Activated naive CD8-positive, alpha-beta T cell treated with anti-CD3 and anti-CD28 coated beads, Interleukin-2, amount 50 U/mL, for 16 hours (primary cell): Measurements from ENCODE around the gene EHMT1.

ENCODE experiments used
- DNase-seq: peaks from one replicate; pipeline ENCODE4 v3.0.0-alpha.2; 2020; ENCODE audit warnings: low read depth, low spot score

The EHMT1 gene

DNA sequence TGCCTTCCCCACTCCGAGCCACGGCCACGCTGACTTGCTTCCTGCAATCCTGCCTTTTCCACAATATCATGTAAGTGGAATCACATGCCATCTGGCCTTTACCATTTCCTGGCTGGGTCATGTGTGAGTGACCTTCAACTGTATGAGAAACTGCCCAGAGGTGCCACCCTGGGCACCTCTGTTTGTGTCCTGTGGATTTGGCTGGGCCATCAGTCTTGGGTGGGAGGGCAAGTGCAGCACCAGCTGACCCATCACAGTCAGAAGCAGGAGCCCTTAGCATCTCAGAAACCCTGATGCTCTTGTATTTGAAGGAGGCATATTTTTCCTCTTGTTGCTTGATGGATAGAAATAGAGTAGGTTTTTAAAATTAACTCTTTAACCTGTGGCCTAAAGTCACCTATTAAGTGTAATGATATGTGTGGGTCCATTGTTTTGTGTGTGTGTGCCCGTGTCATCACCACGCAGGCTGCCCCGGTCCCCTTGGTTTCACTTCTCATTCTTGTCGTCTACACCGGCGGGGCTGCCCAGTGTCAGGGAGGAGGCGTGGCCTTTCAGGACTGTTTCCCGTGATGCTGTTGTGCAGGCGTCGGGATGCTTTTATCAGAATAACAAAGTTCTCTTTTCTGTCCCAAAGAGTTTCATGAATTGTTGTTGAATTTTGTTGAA, 206.7 kb downstream of the EHMT1 start:
- no peak for DNase-seq

DNA sequence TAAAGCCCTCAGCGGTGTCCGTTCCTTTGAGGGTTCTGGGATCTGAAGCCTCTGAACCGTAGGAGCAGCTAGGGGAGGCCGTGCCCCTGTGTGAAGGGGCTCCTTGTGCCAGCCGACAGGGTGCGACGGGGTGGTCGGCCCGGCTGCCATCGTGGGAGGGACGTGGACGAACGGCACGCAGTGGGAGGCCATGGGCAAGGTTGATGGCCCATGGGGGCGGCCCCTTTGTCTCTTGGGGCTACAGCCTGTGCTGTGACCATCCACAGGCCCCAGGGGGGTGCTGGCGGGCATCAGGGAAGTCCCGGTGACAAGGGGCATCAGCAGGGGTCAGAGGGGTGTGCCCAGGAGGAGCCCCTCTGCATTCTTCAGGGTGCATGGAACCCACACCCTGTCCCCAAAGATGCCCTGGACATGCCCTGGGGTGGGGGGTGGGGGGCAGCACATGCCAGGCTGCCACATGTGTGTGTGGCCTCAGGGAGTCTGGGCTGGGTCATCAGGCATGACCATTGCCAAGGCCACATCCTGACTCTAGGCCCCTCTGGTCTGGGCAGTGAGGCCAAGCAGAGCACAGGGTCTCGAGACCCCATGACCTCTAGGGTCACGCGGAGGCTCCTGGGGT, 209.2 kb downstream of the EHMT1 start:
- DNase-seq: no peak

DNA sequence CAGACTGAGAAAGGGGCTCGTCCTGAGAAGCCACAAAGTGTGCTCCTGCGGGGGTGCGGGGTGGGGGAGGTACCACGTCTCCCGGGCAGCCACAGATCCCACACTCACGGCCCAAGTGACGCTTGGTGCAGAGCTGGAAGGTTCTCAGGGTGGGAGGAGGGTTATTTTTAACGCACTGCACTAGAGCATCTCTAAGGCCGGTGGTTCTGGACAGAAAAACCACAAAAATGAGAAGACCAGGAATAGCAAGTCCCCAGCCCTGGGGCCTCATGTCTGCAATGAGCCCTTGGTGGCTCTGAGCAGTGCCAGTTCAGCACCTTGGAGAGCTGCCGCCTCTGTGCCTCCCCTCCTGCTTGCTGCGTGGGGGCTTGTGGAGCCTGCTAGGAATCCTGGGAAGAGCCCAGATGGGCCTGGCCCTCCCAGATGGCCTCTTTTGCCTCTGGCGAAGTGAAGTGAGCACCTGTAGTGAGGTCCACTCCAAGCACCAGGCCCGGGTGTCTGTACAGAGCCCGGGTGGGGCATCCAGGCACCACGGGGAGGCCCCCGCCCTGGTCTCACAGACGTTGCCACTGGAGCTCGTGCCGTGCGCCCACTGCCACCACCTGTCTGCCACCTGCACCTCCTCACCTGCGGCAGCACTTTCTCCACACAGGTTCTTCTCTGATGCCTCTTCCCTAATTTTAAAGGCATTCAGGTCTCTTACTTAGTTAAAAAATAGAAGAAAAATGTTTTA, 209.9 kb downstream of the EHMT1 start:
- DNase-seq: no peak

DNA sequence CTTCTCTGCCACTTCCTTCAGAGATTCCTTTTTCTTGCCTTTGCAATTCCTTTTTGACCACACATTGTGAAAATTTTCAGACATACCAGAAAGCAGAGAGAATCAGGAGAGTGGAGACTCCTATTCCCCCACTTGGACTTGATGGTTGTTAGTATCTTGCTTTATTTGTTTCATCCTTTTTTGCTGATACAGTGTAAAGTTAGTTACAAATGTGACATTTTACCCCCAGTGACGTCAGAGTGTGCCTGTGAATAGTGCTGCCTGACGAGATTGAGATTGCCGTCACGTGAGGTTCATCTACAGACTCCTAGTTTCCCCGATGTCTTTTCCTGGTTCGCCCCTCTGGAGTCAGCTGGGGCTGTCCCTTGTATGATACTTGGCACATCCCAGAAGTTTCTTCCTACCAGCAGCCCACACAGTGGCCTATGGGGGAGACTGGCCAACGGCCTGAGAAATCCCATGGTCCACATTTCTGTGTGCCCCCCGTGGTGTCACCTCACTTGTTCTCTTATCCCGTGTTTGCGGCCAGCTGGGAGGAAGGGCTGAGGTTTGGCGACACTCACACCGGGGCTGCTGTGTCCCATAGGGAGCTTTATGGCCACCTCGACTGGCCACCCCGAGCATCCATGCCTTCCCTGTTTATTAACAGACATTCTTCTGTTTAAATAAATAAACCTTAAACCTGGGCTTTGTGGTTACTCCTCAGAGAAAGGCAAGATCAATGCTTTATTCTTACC, 210.6 kb downstream of the EHMT1 start:
- no peak for DNase-seq

DNA sequence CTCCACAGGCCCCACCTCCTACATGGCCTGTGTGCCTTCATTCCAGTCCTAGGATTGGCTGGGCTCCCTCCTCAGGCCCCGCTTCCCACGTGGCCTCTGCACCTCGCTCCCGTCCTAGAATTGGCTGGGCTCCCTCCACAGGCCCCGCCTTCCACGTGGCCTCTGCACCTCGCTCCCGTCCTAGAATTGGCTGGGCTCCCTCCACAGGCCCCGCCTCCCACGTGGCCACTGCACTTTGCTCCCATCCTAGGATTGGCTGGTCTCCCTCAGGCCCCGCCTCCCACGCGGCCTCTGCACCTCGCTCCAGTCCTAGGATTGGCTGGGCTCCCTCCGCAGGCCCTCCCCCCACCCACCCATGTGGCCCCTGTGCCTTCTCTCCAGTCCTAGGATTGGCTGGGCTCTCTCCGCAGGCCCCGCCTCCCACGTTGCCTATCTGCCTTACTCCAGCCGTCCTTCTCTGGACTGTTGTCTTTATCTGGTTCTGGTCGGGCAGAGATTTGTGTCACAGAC, 213.4 kb downstream of the EHMT1 start:
- no peak for DNase-seq

DNA sequence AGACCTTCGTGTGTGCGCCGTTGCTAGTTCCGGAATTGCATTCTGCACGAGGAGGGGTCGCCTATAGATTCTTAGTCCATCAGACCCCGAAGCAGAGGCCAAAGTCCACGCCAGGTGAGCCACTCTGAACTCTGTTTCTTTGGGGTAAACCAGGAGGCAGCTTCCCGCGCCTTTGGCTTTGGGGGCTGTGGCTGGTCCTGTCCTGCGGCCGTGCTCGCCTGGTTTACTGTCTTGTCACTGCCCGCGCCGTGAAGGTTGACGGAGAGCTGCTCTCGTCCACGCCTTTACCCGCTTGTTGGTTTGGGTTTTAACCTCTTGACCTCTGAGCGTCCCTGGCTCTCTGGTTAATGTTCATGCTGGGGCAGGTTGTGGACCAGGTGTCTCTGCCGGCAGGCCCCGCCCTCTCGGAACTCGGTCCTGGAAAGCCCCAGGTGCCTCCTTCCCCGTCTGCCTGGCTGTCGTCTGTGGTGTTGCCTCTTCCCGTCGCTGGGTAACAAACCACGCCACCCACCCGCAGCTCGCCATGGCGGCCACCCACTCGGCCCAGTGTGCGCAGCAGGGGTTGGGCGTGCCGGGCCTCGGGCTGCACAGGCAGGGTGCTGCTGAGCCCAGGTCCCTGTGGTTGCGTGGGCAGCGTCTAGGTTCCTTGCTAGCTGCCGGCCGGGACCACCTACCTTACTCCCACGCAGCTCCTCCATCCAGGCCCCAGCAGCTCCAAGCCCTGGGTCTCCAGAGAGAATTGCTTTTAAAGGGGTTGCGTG, 214.2 kb downstream of the EHMT1 start:
- DNase-seq: no peak

DNA sequence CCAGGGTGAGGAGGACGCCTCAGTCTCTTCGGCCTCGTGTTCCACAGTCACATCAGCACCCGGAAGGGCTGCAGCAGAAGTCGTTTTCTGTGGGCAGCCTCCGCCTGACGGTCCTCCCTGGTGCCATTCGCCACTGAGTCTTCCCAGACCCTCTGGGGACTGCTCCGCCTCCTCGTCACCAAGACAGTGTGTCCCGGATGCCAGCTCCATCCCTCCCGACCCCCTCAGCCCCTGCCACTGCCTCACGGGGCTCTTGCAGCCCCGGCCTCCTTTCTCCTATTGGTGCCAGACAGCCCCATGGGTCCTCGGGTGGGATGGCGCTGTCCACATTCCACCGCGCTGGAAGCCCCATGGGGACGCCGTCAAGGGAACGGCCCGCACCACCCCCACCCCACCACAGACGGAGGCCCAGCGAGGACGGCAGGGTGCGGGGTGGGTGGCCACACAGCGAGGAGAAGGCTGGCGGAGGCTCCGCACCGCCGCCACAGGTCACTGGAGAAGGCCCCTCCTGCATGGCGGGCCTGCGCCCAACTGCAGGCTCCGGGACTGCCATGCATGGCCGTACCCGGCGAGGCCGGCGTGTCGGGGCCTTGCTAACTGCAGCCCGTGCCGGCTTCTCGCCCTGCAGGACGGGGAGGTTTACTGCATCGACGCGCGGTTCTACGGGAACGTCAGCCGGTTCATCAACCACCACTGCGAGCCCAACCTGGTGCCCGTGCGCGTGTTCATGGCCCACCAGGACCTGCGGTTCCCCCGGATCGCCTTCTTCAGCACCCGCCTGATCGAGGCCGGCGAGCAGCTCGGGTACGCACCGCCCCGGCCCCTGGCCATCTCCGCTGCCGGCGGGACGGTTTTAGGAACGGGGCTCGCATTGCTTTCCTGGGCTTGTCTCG, 215.2 kb downstream of the EHMT1 start:
- no peak for DNase-seq

DNA sequence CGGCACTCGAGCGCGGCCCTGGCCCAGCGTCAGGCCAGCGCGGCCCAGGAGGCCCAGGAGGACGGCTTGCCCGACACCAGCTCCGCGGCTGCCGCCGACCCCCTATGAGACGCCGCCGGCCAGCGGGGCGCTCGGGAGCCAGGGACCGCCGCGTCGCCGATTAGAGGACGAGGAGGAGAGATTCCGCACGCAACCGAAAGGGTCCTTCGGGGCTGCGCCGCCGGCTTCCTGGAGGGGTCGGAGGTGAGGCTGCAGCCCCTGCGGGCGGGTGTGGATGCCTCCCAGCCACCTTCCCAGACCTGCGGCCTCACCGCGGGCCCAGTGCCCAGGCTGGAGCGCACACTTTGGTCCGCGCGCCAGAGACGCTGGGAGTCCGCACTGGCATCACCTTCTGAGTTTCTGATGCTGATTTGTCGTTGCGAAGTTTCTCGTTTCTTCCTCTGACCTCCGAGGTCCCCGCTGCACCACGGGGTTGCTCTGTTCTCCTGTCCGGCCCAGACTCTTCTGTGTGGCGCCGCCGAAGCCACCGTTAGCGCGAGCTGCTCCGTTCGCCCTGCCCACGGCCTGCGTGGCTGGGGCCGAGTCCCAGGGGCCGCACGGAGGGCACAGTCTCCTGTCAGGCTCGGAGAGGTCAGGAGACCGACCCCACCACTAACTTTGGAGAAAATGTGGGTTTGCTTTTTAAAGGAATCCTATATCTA, 216.2 kb downstream of the EHMT1 start:
- DNase-seq: no peak

DNA sequence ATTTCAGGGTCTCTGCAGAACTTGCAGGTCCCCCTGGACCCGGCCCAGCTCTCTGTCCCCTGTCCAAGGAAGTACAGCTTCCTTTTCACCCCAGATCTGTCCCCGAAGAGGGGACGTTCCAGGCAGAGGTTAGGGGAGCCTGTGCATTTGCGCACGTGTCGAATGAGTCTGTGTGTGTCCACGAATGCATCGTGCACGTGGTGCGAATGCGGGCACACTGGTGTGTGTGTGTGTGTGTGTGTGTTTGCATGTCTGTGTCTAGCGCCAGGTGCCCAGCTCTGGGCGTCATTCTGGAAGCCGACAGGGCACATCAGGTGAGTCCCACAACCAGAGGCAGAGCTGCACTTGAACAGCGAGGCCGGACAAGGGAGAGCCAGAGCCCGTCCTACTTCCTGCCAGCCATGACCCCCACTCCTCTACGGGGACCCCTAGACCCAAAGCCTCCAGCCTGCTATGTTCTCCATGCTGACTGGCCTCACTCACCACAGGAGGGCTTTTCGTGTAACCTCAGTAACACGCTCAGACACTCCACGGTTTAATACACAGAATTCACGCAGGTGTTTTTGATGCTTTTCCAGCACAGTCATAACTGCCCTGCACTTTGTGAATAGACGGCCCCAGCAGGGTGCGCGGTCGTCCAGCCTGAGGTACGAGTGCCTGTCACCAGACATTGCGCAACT, 217.5 kb downstream of the EHMT1 start:
- no peak for DNase-seq

DNA sequence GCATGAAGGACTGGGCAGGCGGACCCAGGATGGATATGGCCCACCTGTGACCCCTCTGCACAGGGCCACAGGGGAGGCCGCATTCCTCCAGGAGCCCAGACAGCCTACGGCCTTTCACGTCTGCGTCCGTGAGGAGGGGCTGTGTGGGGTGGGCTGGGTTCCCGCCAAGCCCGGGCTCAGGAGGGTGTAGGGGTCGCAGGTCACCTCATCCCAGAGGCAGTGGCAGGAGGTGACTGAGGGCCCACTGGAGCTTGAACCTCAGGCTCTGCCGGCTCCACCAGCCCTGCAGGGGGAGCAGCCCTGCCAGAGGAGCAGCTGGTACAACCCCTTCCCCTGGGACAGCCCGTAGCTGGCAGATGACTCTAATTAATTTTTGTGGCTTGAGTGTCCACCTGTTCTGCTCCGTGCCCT, 218.0 kb downstream of the EHMT1 start:
- no peak for DNase-seq

DNA sequence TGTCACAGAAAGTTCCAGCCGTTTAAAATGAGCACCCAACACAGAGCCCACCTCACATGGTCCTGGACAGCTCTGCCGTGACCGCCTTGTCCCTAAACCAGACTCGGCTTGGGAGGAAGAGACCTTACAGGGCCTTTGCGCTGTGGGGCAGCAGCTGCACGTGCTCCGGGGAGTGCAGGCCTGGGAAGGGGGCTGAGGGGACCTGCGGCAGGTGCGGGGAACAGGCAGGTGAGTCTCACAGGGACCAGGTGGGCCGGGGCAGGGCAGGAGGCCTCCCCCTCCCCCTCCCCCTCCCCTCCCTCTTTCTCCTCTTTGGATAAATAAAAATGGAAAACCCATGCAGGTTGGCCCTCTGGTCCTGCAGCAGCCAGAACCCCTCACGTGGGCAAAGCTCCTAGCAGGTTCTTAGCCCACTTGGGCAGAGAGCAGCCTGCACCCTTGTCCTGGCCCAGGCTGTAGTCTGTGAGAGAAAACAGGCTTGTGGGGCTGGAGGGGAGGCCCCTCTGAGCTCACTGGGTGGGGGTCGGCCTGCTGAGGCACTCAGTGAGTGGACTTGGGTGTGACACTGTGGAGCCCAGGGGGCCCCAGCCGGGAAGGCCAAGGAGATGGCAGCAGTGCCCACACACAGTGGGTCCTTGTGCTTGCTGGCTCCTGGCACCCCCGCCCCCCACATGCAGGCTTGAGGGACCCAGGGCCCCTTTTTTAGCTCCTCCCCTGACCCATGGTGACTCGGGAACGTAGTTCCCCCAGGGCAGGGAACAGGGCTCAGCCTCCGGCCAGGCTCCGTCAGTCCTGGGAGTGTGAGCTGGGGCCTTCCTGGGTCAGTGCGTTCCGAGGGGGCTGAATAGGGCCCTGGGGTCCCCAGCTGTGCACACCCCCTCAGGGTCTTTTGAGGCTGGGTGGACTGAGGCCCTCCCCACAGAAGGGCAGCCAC, 218.8 kb downstream of the EHMT1 start:
- DNase-seq: no peak

DNA sequence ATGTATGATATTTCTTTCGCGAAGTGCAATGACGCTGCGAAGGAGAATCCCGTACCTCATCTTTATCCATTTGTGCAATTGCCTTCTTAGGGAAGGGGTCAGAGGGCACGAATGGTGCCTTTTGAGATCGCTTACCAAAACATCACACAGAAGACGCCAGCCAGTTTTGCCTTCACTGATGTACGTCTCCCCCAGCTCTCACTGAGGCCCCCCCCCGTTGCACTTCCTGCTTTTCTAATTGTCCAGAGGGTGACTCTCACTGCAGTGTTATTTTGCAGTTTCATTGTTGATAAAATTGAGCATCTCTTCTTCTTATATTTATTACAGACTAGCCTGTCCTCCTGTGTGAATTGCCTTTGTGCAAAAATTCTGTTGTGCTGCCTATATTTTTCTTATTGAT, 219.8 kb downstream of the EHMT1 start:
- no peak for DNase-seq

DNA sequence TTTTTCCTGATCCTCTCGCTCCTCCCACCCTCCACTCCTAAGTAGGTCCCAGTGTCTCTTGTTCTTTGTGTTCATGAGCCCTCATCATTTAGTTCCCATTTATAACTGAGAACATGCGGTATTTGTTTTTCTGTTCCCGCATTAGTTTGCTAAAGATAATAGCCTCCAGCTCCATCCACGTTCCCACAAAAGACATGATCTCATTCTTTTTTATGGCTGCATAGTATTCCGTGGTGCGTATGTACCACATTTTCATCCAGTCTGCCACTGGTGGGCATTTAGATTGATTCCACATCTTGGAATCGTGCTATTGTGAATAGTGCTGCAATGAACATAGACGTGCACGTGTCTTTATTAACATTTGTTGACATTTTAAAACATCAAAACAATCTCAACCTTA, 224.6 kb downstream of the EHMT1 start:
- DNase-seq: no peak

DNA sequence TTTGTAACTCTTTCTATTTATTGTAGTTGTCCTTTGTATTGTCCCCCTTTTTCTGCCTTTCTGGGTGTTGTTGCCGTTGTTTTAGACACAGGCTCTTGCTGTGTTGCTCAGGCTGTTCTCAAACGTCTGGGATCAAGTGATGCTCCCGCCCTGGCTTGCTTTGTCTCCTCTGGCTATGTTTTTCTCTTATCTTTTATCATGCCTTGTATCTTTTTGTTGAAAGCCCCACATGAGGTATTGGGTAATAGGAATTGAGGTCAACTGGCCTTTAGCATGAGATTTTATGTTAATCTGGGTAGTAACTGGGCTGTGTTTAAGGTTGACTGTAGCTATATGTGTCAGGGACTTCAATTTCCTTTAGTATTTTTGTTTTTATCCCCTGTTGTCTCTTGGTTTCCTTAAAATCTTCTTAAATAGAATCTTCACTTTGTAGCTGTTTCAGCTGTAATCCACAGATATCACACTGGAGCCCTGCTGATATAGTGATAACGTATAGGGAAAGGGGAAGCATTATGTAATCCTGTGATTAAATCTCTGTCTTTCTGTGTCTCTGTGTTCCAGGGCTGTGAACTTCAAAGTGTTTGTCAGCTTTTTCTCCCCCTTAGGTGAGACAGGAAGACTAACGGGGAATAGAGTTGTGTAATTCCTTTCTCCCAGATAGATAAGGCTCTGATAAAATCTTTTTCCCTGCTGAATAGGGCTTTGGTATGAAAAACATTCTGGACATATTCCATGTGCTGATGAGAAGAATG, 232.9 kb downstream of the EHMT1 start:
- no peak for DNase-seq

DNA sequence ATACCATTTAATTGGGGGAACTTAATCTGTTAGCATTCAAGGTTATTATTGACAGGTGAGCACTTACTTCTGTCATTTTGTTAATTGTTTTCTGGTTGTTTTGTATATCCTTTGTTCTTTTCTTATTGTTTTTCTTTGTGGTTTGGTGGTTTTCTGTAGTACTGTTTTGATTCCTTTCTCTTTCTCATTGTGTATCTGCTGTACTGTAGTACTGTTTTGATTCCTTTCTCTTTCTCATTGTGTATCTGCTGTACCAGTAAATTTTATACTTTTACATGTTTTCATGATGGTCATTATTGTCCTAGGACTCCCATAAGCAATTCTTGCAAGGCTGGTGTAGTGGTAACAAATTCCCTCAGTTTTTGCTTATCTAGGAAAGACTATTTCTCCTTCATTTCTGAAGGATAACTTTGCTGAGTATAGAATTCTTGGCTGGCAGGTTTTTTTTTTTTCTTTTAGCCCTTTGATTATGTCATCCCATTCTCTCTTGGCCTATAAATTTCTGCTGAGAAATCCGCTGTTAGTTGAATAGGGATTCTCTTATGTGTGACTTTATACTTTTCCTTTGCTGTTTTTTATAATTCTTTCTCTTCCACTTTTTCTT, 234.7 kb downstream of the EHMT1 start:
- no peak for DNase-seq

DNA sequence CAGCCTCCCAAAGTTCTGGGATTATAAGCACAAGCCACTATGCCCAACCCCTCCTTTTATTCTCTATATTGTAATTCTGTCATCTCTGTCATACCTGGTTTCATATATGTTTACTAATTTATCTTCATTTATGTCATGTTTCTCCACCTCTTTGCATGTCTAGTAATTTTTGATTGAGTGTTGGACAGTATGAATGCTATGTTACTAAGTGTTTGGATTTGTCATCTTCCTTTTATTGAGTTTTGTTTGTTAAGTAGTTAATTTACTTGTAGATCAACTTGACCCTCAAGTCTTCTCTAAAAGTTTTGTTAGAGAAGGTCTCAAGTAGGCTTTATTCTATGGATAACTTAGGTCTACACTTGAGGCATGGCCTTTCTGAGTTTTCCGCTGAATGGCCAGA, 241.6 kb downstream of the EHMT1 start:
- DNase-seq: no peak

DNA sequence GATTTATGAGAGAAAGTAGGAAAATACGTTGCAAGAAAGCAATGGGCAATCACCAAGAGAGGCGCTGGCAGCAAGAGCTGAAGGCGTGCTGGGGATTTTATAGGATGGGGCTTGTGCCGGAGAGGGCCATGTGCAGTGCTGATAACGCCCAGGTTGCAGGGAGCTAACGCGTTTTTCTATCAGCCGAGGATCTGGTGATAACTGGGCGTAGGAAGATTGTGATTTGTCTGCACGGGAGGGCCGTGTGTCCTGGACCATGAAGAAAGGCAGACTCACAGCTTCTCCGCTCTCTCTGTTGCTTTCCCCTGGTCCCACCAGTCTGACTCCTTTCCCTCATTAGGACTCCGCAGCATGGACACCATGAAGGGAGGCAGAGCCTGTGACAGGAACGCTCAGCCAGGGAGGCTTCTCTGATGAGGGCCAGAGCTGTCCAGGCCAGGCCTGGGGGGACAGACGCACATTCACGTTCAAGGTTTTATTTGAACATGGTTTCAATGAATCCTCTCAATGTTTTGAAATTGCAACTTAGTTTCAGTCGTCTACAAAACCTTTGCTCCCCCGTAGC, 246.9 kb downstream of the EHMT1 start:
- DNase-seq: no peak
